HepG2 (cell line): ENCODE measurements around the gene RFC1. TPM values are rescaled to one million over a fixed set of nuclear protein-coding genes. Genes with fewer than 3 reads are reported as not detected.
A peak's percentile ranks its signal among the peaks of the same experiment; 100 is the strongest.

Source experiments
- CEBPB ChIP-seq: IDR thresholded peaks from 2 replicates; pipeline ENCODE4 v1.6.1; 2011; ENCODE audit warnings: low read depth, low read length, improper control_type of control experiment, borderline replicate concordance
- DRAP1 ChIP-seq: IDR thresholded peaks from 2 replicates; pipeline ENCODE4 v1.6.1; 2016; ENCODE audit warnings: missing genetic modification reagents, missing compliant biosample characterization
- ELK4 ChIP-seq: sonication (generic); formaldehyde crosslinking; IDR thresholded peaks from 2 replicates; pipeline ENCODE4 v1.9.0; 2021; ENCODE audit warnings: missing genetic modification reagents, borderline replicate concordance
- FOSL2 ChIP-seq: sonication (generic); formaldehyde crosslinking; IDR thresholded peaks from 2 replicates; pipeline ENCODE4 v1.4.0; 2020; ENCODE audit warnings: missing genetic modification reagents
- HOXA9 ChIP-seq: sonication (generic); formaldehyde crosslinking; IDR thresholded peaks from 2 replicates; pipeline ENCODE4 v1.8.1; 2022; ENCODE audit warnings: missing genetic modification reagents, mild to moderate bottlenecking, moderate library complexity, borderline replicate concordance
- MATR3 ChIP-seq: sonication (generic); formaldehyde crosslinking; IDR thresholded peaks from 2 replicates; pipeline ENCODE4 v1.4.0; 2020; ENCODE audit warnings: missing genetic modification reagents
- PHB2 ChIP-seq: fragments of 450-650 bp; IDR thresholded peaks from 2 replicates; pipeline ENCODE4 v1.6.1; 2018; ENCODE audit not compliant: partially characterized antibody
- PITX1 ChIP-seq: sonication (generic); formaldehyde crosslinking; IDR thresholded peaks from 2 replicates; pipeline ENCODE4 v1.5.1; 2020; ENCODE audit warnings: mild to moderate bottlenecking, missing genetic modification reagents
- POGZ ChIP-seq: sonication (generic); formaldehyde crosslinking; IDR thresholded peaks from 2 replicates; pipeline ENCODE4 v1.4.0; 2020; ENCODE audit warnings: mild to moderate bottlenecking, missing genetic modification reagents
- POLR2AphosphoS5 ChIP-seq: IDR thresholded peaks from 2 replicates; pipeline ENCODE4 v1.6.1; 2012; ENCODE audit warnings: low read depth, low read length
- RNF2 ChIP-seq: fragments of 450-650 bp; conservative IDR thresholded peaks from 2 replicates; pipeline ENCODE4 v1.6.1; 2016; ENCODE audit warnings: low read depth
- TEF ChIP-seq: sonication (generic); formaldehyde crosslinking; IDR thresholded peaks from 2 replicates; pipeline ENCODE4 v1.5.0; 2020; ENCODE audit warnings: missing genetic modification reagents
- THAP7 ChIP-seq: sonication (generic); formaldehyde crosslinking; IDR thresholded peaks from 2 replicates; pipeline ENCODE4 v1.8.1; 2023; ENCODE audit warnings: mild to moderate bottlenecking, missing genetic modification reagents
- WIZ ChIP-seq: sonication (generic); formaldehyde crosslinking; IDR thresholded peaks from 2 replicates; pipeline ENCODE4 v1.5.1; 2020; ENCODE audit warnings: mild to moderate bottlenecking, missing genetic modification reagents
- ZBTB39 ChIP-seq: sonication (generic); formaldehyde crosslinking; IDR thresholded peaks from 2 replicates; pipeline ENCODE4 v1.5.0; 2020; ENCODE audit warnings: missing genetic modification reagents
- ZMYM3 ChIP-seq: sonication (generic); formaldehyde crosslinking; IDR thresholded peaks from 2 replicates; pipeline ENCODE4 v1.5.1; 2020; ENCODE audit warnings: mild to moderate bottlenecking, missing genetic modification reagents
- ZNF12 ChIP-seq: sonication (generic); formaldehyde crosslinking; IDR thresholded peaks from 2 replicates; pipeline ENCODE4 v1.5.0; 2020; ENCODE audit warnings: missing genetic modification reagents
- ZNF264 ChIP-seq: sonication (generic); formaldehyde crosslinking; IDR thresholded peaks from 2 replicates; pipeline ENCODE4 v1.4.0; 2020; ENCODE audit warnings: missing genetic modification reagents
- ZNF431 ChIP-seq: sonication (generic); formaldehyde crosslinking; IDR thresholded peaks from 2 replicates; pipeline ENCODE4 v1.9.0; 2022; ENCODE audit warnings: missing genetic modification reagents, low read depth, mild to moderate bottlenecking, borderline replicate concordance
- ZNF44 ChIP-seq: sonication (generic); formaldehyde crosslinking; IDR thresholded peaks from 2 replicates; pipeline ENCODE4 v1.5.1; 2020; ENCODE audit warnings: mild to moderate bottlenecking, missing genetic modification reagents
- ZNF615 ChIP-seq: sonication (generic); formaldehyde crosslinking; IDR thresholded peaks from 2 replicates; pipeline ENCODE4 v1.5.0; 2020; ENCODE audit warnings: mild to moderate bottlenecking, missing genetic modification reagents, borderline replicate concordance
- ZNF7 ChIP-seq: IDR thresholded peaks from 2 replicates; pipeline ENCODE4 v1.6.1; 2016; ENCODE audit warnings: missing biosample characterization, missing genetic modification reagents
- ZNF724P ChIP-seq: sonication (generic); formaldehyde crosslinking; IDR thresholded peaks from 2 replicates; pipeline ENCODE4 v1.8.0; 2022; ENCODE audit warnings: missing genetic modification reagents, borderline replicate concordance
- ZNF766 ChIP-seq: sonication (generic); formaldehyde crosslinking; IDR thresholded peaks from 2 replicates; pipeline ENCODE4 v1.5.0; 2020; ENCODE audit warnings: missing genetic modification reagents, borderline replicate concordance
- ZSCAN12 ChIP-seq: sonication (generic); formaldehyde crosslinking; IDR thresholded peaks from 2 replicates; pipeline ENCODE4 v1.9.0; 2021; ENCODE audit warnings: mild to moderate bottlenecking, missing genetic modification reagents
- ZSCAN25 ChIP-seq: sonication (generic); formaldehyde crosslinking; IDR thresholded peaks from 2 replicates; pipeline ENCODE4 v1.8.0; 2022; ENCODE audit warnings: mild to moderate bottlenecking, missing genetic modification reagents
- ZSCAN30 ChIP-seq: sonication (generic); formaldehyde crosslinking; IDR thresholded peaks from 2 replicates; pipeline ENCODE4 v1.5.0; 2020; ENCODE audit warnings: mild to moderate bottlenecking, missing genetic modification reagents
- ZSCAN9 ChIP-seq: IDR thresholded peaks from 2 replicates; pipeline ENCODE4 v1.6.1; 2016; ENCODE audit warnings: borderline replicate concordance
- polyA plus RNA-seq, 8 experiments: library from polyadenylated mRNA; depleted of rRNA in 3 of 8; stranded (reverse) in 7 of 8; unstranded in 1 of 8; fragments of >200 nt; fragmentation: Illumina TruSeq in 4 of 8; extraction: Trizol in 4 of 8; gene quantifications; 2 replicates each; pipeline versions ENCODE4 v1.2.1 to v1.2.3, GENCODE V29; 2011 to 2016; ENCODE audit warnings: low read depth in 4 of 8, missing spikeins in 1 of 8, mixed read lengths in 1 of 8; ENCODE audit not compliant: insufficient read depth in 1 of 8
- total RNA-seq, 5 experiments: library from RNA; depleted of rRNA; stranded (reverse); fragments of >200 nt; fragmentation: Illumina TruSeq; extraction: Trizol; gene quantifications; 2 replicates each; pipeline ENCODE4 v1.2.3, GENCODE V29; 2016; ENCODE audit warnings: low read depth in 1 of 5

The RFC1 gene
- total and polyA plus RNA-seq, 2 of the 13 experiments (the other 11 are each of a cell fraction or from before 2014, with no cell fraction given): 15.9 to 78.8 TPM

- TF ChIP-seq ELK4 (CRISPR knock-in tag): no peak
- TF ChIP-seq ZSCAN30: no peak
- no peak for TF ChIP-seq MATR3
- TF ChIP-seq THAP7: no peak
- no peak for TF ChIP-seq HOXA9 (CRISPR knock-in tag)
- peak; percentile 59 for TF ChIP-seq FOSL2
- no peak for TF ChIP-seq PHB2
- 0 out of 2 replicates have a peak, but pooled peaks have one; percentile 34 for TF ChIP-seq ZSCAN9
- TF ChIP-seq CEBPB: peak; percentile 69; the same call in 1 of the 2 replicates
- no peak for TF ChIP-seq ZNF431 (CRISPR knock-in tag)
- peak; percentile 88 for TF ChIP-seq PITX1 (CRISPR knock-in tag)
- no peak for TF ChIP-seq ZNF615
- TF ChIP-seq ZNF766: no peak
- TF ChIP-seq ZSCAN25 (CRISPR knock-in tag): peak; percentile 70; the same call in 1 of the 2 replicates
- TF ChIP-seq WIZ (CRISPR knock-in tag): no peak
- TF ChIP-seq TEF: no peak
- no peak for TF ChIP-seq ZNF724P (CRISPR knock-in tag)
- 0 out of 2 replicates have a peak, but pooled peaks have one; percentile 11 for TF ChIP-seq ZNF12 (CRISPR knock-in tag)
- TF ChIP-seq ZMYM3 (CRISPR knock-in tag): 0 out of 2 replicates have a peak, but pooled peaks have one; percentile 64
- no peak for TF ChIP-seq ZBTB39
- TF ChIP-seq ZNF7 (CRISPR knock-in tag): no peak
- TF ChIP-seq ZSCAN12: no peak
- 0 out of 2 replicates have a peak, but pooled peaks have one; percentile 19 for TF ChIP-seq ZNF264 (CRISPR knock-in tag)
- peak; percentile 73 for TF ChIP-seq POGZ (CRISPR knock-in tag)
- TF ChIP-seq RNF2: no peak
- no peak for TF ChIP-seq POLR2AphosphoS5
- TF ChIP-seq ZNF44 (CRISPR knock-in tag): 0 out of 2 replicates have a peak, but pooled peaks have one; percentile 78
- TF ChIP-seq DRAP1 (CRISPR knock-in tag): peak; percentile 33; the same call in 1 of the 2 replicates
Observed at GRCh38 chr4:39341075-39341725, 25.0 kb downstream of the RFC1 start (continued).
